NAMALWA (cell line): Measurements from ENCODE around the gene AKT2.

Experiments
- DNase-seq: peaks from one replicate; pipeline ENCODE4 v3.0.0-alpha.2; 2015; ENCODE audit warnings: low spot score

AKT2 gene

GRCh38 chr19:40300668-40301067 lies 15.5 kb upstream of the AKT2 start:
- DNase-seq = no peak

- DNase-seq = no peak
Measured at GRCh38 chr19:40298026-40298425, 12.9 kb upstream of the AKT2 start.

DNA sequence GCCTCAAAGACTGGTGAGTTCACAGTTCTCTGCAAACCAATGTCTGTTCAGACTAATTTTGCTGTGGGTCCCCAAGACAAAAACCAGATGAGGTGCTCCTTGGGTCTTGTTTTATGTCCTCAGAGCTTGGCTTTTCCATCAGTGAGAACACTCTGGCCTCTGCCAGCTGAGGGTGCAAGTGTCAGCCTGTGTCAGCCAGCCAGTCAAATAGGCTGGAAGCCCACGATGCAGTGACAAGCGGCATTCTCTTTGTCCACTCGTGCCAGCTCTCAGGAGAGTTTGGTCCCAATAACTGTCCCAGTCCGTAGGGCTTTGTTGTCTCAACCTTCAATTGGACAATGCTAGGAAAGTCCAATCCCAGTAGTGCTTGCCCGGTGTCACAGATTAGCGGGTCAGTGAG lies 9.4 kb upstream of the AKT2 start:
- DNase-seq = no peak

- DNase-seq = peak; percentile 28
Measured at GRCh38 chr19:40286971-40287421, 1.9 kb upstream of the AKT2 start.

DNA sequence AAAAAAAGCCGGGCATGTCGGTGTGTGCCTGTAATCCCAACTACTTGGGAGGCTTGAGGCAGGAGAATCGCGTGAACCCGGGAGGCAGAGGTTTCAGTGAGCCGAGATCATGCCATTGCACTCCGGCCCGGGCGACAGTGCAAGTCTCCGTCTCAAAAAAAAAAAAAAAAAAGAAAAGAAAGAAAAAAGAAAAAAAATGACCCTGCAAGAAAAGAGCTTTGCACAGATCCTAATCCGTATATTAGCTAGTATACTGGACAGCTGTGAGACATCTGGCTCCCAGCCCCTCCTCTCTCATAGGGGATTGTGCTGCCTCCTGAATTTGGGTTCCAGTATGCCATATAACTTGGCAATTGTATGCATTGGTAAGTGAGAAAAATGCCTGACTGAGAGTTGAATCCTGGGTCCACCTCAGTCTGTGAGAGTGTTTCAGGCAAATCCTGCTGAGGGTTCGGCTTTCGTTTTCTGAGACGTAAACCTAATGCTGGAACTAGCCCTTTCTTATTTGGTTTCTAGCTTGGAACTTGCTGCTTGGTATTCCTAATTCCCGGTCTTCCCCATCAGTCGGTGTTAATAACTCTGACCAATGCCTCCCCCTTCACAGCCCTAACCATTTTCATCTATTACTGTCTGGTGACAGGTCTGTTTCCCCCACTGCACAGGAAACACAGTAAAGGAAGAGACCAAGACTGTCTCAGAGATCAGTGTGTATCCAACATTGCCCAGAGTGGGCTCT lies 1.3 kb upstream of the AKT2 start:
- DNase-seq = no peak

GRCh38 chr19:40285353-40286234 lies 449 bp upstream of the AKT2 start:
- DNase-seq = peak; percentile 100

DNA sequence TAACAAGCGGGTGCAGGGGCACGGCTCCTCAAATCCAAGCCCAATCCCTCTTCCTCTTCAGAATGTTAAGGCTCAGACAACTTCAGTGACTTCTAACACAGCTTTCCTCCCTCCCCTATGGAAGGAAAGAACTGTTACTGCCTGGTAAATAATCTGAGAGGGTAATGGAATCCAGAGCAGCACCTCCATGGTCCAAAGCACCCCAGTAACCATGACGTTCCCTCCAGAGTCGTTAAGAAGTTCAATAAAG lies 969 bp downstream of the AKT2 start:
- DNase-seq = no peak

- DNase-seq = no peak
Measured at GRCh38 chr19:40283414-40284250, 1.5 kb downstream of the AKT2 start.

- no peak for DNase-seq
Measured at GRCh38 chr19:40282920-40283319, 2.2 kb downstream of the AKT2 start.

GRCh38 chr19:40282209-40282580 lies 3.0 kb downstream of the AKT2 start:
- DNase-seq = no peak

- DNase-seq = no peak
Measured at GRCh38 chr19:40281381-40282208, 3.5 kb downstream of the AKT2 start.

- no peak for DNase-seq
Measured at GRCh38 chr19:40280608-40281221, 4.4 kb downstream of the AKT2 start.

GRCh38 chr19:40279761-40280607 lies 5.2 kb downstream of the AKT2 start:
- no peak for DNase-seq

- no peak for DNase-seq
Measured at GRCh38 chr19:40279120-40279551, 6.0 kb downstream of the AKT2 start.

DNA sequence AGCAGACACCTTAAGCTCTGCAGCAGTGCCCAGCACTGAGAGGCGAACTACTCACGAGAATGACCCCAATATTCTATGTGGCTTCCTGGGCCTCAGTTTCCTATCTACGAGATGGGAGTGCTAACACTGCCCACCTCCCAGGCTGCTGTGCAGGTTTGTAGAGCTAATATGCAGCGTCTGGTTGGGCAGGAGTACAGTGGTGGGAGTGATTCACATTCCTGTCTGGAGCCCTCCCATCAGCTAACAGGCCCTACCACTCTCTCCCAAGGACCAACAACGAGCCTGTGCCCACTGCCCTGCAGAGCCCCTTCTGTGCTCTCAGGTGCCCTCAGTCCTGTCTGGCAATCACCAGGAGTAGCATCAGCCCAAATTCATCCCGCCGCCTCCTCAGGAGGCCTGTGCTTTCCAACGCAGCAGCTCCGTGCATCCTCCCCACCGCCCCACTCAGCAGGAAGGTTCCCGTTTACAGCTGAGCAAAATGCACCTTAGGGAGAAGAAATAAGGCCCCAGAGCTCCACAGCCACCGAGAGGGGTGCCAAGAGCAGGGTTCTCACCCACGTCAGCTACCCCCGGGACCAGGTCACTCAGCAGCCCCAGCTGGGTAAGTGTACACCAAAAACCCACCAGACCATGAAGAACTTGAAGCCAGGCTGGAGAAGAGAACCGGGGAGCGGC lies 6.6 kb downstream of the AKT2 start:
- no peak for DNase-seq

- no peak for DNase-seq
Measured at GRCh38 chr19:40277356-40278059, 7.6 kb downstream of the AKT2 start.

- peak; percentile 19 for DNase-seq
Measured at GRCh38 chr19:40274585-40275544, 10.3 kb downstream of the AKT2 start.
